RKO (cell line): ENCODE results near the gene WNT6.
"Not testable (repeated sequence)": the region's sequence is repeated elsewhere in the genome, so short reads cannot be mapped to it uniquely, and the experiment has no call there.

Experiments
- DNase-seq: peaks from one replicate; pipeline ENCODE4 v3.0.0-alpha.2; 2016; ENCODE audit warnings: low spot score

Gene WNT6

DNA sequence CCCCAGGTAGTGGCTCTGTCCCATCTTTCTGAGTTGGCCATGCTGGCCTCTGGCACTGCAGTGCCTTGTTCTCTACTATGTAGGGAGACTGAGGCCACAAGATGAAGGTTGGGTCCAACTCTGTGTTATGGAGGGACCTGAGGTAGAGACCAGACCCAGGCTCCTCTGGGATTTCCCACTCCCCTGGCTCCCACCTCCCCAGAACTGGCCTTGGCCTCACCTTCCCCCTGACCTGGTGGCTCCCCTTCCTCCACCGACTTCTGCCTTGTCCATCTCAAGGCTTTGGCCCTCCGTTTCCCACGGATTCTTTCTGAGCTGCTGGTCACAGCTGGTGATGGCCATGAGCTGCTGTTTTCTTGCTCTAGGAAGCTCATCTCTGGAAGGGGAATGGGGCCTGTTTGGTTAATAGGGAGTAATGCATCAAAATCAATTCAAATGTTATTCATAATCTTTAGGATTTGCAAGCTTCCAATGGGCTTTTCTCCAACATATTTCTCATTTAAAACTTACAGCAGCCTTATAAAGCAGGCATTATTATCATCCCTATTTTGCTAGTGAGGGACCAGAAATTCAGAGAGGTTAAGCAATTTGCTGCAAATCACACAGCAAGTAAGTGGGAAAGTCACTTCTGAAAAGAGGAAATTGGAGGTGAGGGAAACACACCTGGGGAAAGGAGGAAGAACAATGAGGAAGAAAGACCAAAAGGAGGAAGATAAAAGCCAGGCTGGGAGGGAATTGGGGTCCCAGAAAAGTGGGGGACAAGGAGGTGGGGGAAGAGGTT, 28.9 kb upstream of the WNT6 start:
- DNase-seq = no peak

DNA sequence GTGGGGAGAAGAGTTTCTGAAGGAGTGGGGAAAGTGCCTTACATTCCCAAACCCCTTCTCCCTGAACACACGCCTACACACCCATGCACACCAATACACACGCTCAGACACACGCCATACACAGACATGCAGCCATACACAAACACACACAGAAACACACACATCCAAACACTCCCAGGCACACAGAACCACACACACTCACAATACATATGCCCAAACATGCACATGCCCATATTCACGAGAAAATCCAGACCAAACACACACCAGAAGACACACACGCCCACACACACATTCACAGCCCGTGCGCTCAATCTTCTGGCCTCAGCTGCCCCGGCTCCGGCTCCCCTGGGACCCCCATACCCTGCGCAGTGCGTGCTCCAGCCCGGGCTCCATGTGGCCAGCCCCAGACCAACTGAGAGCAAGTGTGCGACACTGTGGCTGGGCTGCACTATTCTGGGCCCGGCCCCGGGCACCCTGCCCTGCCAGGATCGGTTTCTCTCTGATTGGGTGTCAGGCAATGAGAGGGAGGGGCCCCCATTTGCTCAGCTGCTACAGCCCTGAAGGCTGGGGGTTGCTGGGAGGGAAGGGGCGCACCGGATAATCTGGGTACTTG, 28.1 kb upstream of the WNT6 start, which contains the start of gene PRKAG3:
Gene PRKAG3 (minus strand): TSS at position 426 of the 613 bp plus-strand sequence.
- no peak for DNase-seq

DNA sequence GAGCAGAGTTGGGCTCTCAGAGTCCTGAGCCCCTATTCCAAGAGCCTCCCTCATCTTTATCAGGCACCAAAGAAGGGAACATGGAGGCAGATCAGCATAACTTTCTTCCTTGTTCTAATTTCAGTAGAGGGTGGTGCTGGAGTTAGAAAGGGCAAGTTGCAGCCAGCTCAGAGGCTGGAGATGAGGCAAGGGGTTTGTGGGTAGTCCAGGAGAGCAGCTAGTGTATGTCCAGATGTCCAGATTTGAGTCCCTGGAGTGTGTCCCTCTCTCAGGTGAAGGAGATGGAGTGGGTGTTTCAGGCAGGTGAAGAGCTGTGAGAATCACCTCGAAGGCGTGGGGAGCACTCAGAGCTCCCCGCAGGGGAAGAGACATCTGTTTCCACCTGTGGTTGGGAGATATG, 27.5 kb upstream of the WNT6 start:
- no peak for DNase-seq

DNA sequence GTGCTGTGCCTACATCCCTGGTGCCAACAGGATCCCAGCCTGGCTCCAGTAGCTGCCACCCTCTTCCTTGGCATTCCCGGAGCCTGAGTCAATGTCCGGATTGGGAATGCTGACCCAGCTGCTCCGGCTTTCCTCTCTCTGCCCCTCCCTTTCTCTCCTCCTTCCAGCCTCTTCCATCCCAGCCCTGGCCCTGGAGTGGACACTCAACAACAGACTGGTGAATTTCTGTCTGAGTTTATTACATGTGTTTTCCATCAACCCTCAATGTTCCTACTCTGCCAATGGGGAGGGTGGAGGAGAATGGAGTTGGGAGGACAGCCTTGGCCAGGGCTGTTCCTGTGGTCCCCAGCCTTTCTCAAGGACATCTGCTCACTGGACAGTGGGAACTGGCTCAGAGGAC, 27.1 kb upstream of the WNT6 start:
- DNase-seq = no peak

DNA sequence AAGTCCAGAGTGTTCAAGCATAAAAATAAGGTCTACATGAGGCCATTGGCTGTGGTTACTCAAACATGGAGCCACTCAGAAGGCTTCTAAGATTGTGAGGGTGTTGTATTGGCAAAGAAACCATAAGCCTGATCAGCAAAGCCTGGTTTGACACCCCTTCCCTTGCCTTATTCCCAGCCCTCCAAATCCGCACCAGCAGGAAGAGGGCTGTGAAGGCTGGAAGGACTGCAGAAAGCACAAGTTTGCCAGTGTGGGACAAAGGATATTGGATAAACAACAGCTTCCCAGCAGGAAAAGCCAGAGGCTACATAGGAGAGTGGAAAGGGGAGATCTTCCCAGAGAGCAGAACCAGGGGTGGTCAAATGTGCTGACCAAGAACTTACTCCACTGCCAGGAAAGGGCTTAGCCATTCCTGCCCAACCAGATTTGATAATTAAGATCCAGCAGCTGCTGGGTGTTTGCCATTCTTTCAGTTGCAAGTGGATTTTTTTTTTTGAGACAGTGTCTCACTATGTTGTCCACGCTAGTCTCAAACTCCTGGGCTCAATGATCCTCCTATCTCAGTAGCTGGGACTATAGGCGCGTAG, 26.5 kb upstream of the WNT6 start:
- DNase-seq = no peak

DNA sequence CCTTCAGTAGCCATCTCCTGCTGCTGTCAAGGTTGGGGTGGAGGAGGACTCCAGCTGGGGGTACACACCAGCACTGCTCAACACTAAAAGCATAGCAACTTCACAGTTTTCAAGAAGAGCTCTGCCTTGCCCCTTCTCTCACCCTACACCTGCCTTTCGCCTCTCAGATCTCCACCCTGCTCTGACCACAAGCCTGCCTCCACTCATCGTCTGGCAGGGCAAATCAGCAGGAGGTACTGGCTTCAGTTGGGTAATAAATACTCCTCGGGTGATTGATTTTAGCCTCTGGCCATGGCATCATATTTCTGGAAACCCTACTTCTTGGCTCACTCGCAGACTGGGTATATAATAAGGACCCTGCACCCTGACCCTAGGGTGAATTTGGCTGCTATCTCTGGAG, 24.9 kb upstream of the WNT6 start:
- DNase-seq = no peak

DNA sequence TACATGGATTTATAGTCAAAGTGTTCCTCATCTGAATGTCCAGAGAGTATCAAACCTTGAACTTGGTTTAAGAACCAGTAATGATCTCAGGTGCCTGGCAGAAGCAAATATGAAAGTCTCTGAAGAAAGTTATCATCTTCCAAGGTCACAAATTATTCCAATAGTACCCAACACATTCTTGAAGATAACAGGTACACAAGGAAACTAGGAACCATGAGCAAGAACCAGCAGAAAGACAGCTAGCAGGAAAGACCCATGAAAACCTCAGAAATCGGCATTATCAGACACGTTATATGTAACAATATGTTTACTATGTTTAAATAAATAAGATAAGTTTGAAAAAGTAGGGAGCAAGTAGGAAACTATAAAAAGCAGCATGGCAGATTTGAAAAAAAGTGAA, 22.1 kb upstream of the WNT6 start:
- no peak for DNase-seq

DNA sequence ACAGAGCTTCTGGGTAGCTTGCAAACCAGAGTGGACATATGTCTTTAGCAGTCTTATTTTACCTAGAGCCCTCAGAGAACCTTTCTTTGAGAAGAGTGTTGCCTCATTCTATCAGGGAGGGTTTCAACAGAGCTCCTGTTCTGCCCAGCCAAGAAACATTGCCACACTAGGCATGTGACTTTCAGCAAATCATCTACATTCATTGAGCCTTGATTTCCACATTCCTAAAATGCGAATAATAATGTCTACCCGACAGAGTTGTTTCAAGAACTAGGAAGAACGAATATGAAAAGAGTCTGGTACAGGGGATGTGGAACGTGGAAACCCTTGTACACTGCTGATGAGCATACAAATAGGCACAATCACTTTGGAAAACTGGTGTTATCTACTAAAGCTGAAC, 20.2 kb upstream of the WNT6 start:
- DNase-seq = no peak

DNA sequence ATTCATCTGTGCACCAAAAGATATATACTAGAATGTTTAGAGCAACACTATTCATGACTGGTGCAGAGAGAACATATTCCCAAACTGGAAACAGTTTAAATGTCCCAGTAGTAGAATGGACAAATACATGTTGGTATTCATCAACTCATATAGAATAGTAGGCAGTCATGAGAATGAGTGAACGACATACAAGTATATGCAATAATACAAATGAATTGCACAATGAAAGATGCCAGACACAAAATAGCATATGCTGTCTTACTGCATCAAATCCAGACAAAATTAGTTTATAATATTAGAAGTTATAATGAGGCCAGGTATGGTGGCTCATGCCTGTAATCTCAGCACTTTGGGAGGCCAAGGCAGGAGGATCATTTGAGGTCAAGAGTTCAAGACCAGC, 19.7 kb upstream of the WNT6 start:
- no peak for DNase-seq

DNA sequence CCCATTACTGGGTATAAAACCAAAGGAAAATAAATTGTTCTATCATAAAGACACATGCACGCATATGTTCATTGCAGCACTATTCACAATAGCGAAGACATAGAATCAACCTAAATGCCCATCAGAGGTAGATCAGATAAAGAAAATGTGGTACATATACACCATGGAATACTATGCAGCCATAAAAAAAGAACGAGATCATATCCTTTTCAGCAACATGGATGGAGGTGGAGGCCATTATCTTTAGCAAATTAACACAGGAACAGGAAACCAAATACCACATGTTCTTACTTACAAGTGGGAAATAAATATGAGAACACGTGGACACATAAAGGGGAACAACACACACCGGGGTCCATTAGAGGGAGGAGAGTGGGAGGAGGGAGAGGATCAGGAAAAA, 15.3 kb upstream of the WNT6 start:
- not testable (repeated sequence) for DNase-seq

DNA sequence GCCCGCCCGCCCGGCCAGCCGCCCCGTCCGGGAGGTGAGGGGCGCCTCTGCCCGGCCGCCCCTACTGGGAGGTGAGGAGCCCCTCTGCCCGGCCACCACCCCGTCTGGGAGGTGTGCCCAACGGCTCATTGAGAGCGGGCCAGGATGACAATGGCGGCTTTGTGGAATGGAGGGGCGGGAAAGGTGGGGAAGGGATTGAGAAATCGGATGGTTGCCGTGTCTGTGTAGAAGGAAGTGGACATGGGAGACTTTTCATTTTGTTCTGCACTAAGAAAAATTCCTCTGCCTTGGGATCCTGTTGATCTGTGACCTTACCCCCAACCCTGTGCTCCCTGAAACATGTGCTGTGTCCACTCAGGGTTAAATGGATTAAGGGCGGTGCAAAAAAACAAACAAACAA, 12.6 kb upstream of the WNT6 start:
- not testable (repeated sequence) for DNase-seq

DNA sequence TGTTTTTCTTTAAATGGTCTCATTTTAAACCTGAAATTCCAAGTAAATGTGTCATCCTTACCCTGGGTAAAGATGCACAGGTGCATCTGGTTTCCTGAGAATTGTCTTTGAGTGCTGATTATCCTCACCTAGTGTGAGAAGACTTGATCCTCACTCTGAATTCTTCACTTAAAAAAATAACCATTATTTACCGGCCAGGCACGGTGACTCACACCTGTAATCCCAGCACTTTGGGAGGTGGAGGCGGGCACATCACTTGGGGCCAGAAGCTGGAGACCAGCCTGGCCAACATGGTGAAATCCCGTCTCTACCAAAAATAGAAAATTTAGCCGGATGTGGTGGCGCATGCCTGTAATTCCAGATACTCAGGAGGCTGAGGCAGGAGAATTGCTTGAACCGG, 9.9 kb upstream of the WNT6 start:
- DNase-seq = no peak

DNA sequence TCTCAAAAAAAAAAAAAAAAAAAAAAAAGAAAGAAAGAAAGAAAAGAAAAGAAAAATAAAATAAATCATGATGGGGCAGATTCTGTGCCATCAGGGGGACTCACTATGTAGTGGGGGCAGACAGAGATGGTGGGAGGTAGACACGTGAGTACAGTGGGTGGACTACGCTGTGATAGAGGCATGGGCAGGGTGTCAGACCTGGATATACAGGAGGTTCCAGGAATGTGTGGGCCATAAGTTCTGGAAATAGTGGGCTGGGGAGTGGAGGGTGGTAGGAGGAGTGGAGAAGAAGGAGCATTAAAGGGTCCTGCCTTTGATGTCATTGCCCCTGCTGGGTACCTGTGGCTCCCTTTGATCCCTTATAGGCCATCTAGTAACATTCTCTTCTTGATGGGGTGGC, 8.8 kb upstream of the WNT6 start:
- no peak for DNase-seq

DNA sequence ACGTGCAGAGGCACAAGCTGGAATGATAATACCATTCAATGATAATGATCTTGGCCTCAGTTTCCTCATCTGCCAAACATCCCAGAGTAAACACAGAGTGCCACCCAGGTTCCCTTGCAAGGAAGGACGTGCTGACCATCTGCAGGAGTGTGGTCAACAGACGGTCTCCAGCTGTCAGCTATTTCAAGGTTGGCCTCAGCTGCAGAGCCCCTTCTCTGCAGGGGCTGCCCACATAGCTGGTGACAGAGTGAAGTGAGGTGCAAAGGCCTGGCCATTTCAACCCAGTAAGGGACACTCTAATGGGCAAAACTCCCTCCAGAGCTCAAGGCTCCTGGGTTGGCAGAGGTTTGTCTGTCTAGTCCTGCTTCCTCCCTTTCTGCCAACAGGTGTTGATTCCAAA, 8.3 kb upstream of the WNT6 start:
- no peak for DNase-seq

DNA sequence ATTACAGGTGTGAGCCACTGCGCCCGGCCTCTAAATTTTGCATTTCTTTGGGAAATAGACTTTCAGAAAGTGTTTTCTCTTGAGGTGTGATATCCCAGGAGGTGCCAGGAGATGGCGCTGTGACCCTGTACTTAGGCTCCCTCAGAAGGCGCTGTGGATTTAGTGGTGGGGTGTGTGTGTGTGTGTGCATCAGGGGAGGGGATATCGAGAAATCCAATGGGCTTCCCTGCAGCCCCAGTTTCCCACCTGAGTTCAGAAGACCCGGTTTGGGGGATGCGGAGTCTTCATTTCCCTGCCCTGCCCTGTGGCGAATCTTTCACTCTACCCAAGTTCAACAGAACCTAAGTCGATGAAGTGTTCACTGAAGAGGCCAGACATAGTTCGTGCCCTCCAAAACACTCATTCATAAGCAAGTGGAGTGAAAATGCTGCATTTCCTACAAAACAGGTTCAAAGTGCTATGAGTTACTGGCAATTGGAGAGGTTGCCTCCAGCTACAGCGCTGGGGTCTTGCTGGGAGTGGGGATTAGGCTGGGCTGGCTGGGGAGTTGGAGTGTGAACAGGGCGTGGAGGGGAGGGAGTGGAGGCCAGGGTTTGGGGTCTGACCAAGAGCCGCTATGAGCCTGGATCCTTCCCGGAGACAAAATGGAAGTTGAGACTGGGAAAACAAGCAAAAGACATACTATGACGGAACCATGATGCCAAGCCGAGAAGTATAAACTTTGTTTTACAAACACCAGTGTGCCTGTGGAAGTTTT, 6.5 kb upstream of the WNT6 start:
- DNase-seq = peak; percentile 46

DNA sequence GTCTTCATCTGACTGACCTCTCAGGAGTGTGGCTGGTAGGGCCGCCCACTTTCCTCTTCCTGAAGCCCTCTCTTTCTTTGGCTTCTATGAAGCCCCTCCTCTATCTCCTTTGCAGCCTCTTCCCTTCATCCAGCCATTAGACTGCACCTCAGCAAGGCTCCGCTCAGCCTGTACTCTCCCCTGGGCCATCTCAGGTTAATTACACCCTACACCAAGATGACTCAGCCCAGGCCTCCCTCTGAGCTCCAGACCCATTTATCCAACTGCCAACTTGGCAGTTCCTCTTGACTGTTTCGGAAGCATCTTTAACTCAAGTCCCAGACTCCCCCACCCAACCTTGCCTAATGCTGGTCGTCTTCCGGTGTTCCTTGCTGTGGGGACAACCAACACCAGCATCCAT, 5.8 kb upstream of the WNT6 start:
- no peak for DNase-seq

DNA sequence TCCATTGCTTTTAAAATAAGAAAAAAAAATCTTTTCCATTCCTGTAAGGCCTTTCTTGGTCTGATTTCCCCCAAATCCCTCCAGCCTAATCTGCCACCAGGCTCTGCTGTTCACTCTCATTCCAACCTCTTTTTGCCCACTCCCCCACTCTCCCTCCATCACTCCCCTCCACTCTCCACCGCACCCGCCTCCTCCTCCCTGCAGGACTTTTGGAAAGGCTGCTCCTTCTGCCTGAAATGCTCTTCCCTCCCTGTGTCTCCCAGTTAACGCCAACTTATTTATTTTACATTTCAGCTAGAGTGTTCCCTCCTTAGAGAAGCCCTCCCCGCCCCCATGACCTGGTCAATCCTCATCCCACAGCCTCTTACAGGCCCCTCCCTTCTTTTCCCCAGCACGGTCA, 4.7 kb upstream of the WNT6 start:
- DNase-seq = no peak

DNA sequence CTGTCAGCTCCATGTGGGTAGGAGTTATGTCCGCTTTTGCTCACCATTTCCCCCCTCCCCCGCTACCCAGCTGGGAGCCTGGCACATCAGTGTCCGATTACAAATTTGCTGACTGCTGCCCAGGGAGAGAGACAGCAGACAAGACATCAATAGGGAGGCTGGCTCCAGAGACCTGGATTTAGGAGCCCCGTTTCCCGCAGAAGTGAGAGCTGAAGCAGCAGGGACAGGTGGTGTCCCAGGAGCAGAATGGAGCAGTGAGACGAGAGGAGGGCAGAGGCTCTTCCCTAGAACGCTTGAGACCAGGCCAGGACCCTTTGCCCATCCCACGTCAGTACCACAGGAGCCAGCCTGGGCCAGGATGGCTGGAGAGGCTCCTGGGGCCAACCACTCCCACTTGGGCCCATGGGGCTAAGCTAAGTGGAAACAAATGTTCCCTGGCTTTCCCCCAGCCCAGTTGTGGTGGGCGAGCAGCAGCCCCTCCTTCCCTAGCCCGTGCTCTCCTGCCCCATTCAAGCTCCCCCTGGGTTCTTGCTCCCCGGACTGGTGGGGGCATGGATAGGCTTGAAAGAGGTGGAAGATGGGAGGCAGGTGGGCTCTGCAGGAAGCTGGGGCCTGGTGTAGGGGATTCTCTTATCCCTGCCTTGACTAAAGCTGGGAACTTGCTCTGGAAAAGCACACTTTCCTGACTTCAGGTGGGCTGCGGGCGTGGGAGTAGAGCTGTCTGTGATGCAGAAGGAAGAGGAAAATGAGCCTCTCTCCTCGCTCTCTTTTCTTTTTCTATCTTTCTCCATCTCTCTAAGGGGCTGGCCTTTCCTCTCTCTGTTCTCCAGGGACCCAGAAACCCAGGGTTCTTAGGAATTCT, 4.1 kb upstream of the WNT6 start:
- no peak for DNase-seq

DNA sequence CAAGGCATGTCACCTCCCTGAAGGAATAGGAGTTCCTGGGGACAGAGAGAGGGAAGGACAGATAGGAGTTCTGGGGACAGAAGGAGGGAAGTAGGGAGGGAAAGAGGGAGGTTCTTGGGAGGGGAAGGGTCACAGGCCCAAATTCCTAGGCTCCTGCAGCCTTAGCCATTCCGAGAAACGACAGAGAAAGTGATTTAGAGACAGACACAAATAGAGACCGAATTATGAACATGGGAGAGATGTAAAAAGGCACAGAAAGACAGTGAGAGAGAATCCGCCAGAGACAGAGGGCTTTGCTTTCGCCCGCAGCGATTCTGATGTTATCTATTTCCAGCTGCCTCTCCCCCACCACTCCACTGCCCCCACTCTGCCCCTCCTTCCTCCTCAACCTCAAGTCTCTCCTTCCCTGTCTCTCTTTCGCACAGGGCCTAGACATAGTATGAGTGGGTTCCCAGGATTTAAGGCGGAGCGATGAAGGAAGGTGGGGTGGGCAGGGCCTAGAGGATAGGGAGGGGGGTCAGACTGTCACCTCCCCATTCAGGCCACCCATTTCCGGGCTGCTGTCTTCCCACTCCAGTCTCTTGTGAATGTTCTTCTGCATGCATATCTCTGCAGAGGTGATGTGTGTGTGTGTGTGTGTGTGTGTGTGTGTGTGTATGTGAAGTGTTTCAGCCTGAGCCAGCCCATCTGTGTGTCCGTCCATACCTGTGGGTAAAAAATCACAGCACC, 3.3 kb upstream of the WNT6 start:
- no peak for DNase-seq

DNA sequence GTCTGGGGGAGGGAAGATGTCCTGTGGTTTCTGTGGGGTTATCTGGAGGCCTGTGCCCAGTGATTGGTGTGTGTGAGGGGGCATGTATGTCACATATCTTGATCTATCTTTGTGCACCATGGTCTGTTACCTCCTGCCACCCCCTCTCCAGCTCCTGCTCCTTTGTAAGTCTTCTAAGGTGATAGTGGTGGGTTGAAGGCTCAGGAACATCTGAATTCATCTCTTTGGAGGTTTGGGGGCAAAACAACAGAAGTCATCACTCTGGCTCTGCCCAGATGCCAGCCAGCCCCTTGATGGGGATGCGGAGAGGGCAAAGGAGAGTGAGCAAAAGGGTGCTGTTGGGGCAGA, 2.7 kb upstream of the WNT6 start:
- DNase-seq = no peak

DNA sequence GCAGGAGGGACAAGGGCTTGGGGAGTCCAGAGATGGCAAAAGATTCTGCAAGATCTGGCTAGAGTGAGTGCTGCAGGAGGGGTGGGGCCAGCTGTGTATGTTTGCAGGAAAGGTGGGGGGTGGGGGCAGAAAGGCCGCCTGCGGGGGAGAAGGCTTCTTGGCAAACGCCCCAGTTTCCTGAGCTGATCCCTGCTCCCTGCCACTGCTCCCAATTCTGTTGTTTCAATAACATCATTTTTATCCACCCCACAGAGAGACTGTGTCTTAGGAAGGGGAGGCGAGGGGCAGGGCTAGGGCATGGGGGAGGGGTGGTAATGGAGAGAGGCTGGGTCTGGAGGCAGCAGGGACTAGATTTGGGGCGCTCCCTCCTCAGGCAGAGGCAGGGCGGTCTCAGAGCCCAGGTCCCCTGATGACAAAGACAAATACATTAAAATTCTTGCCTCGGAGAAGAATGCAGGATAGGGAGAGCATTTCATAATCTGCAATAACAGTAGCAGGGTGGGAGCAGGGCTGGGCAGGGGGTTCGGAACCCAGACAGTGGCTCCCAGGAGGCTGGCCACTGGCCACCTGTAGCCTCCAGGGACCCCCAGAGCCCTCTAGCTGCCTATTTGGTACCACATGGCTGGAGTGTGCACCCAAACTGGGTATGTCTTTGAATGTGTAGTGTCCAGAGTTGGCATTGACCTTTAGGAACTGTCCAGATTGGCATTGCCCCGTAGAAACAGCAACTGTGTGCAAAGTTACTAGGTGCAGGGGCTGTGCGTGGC, 2.1 kb upstream of the WNT6 start:
- no peak for DNase-seq
